CD14-positive monocyte (primary cell): ENCODE data around the gene CCDC112. TPM values are rescaled to one million over a fixed set of nuclear protein-coding genes. Genes with fewer than 3 reads are reported as not detected.

Source experiments
- DNase-seq, 3 donors: peaks; one replicate each; pipeline ENCODE4 v3.0.0-alpha.2; 2011 to 2022
- H2AFZ ChIP-seq: 2 replicates; pipeline ENCODE4 v1.6.0; 2012; ENCODE audit warnings: mild to moderate bottlenecking, low read depth, low read length, inconsistent platforms; ENCODE audit not compliant: insufficient read depth, poor library complexity, severe bottlenecking
- H3K27ac ChIP-seq, 2 donors: 1 replicate in 1 of 2; 2 replicates in 1 of 2; pipeline ENCODE4 v1.5.1; 2012 to 2013; ENCODE audit warnings: low read length in 2 of 2, control low read depth in 1 of 2, inconsistent platforms in 1 of 2, low read depth in 1 of 2, mild to moderate bottlenecking in 1 of 2
- H3K27me3 ChIP-seq, 2 donors: one replicate each; pipeline versions ENCODE4 v1.6.0 to v1.6.1; 2011 to 2013; ENCODE audit warnings: low read length in 2 of 2; ENCODE audit not compliant: control insufficient read depth in 2 of 2, insufficient read depth in 2 of 2
- H3K36me3 ChIP-seq, 2 donors: replicated peaks in 1 of 2; 1 replicate in 1 of 2; 2 replicates in 1 of 2; pipeline versions ENCODE4 v1.5.1 to v1.6.1; 2012 to 2013; ENCODE audit warnings: low read length in 2 of 2, control low read depth in 1 of 2, inconsistent platforms in 1 of 2, mild to moderate bottlenecking in 1 of 2; ENCODE audit not compliant: insufficient read depth in 2 of 2, control insufficient read depth in 1 of 2
- H3K4me1 ChIP-seq, 2 donors: 1 replicate in 1 of 2; 2 replicates in 1 of 2; pipeline versions ENCODE4 v1.5.1 to v1.6.1; 2012 to 2013; ENCODE audit warnings: low read length in 2 of 2, control low read depth in 1 of 2, inconsistent platforms in 1 of 2, mild to moderate bottlenecking in 1 of 2, moderate library complexity in 1 of 2; ENCODE audit not compliant: insufficient read depth in 2 of 2, control insufficient read depth in 1 of 2
- H3K4me2 ChIP-seq: replicated peaks from 2 replicates; pipeline ENCODE3; 2012; ENCODE audit warnings: low read length, moderate library complexity, mild to moderate bottlenecking; ENCODE audit not compliant: poor library complexity, severe bottlenecking; ENCODE audit errors: extremely low read depth
- H3K4me3 ChIP-seq, 3 experiments: fragments of 200-600 bp in 1 of 3; sonication (generic) in 1 of 3; replicated peaks in 1 of 3; 1 replicate in 2 of 3; 2 replicates in 1 of 3; pipeline ENCODE4 v1.5.1; 2011 to 2013; ENCODE audit warnings: low read length in 3 of 3, mild to moderate bottlenecking in 3 of 3, control low read depth in 2 of 3, low read depth in 2 of 3, inconsistent platforms in 1 of 3, moderate library complexity in 1 of 3
- H3K79me2 ChIP-seq: 2 replicates; pipeline ENCODE4 v1.6.0; 2012; ENCODE audit warnings: mild to moderate bottlenecking, control low read depth, inconsistent platforms, low read length, moderate library complexity; ENCODE audit not compliant: insufficient read depth
- H3K9ac ChIP-seq: 2 replicates; pipeline ENCODE4 v1.6.0; 2017; ENCODE audit warnings: low read length, mild to moderate bottlenecking; ENCODE audit not compliant: insufficient read depth, poor library complexity, severe bottlenecking
- H3K9me3 ChIP-seq, 2 donors: replicated peaks in 1 of 2; 1 replicate in 1 of 2; 2 replicates in 1 of 2; pipeline versions ENCODE4 v1.5.1 to v1.6.1; 2012 to 2013; ENCODE audit warnings: low read length in 2 of 2, control low read depth in 1 of 2; ENCODE audit not compliant: control insufficient read depth in 1 of 2, insufficient read depth in 1 of 2
- H4K20me1 ChIP-seq: 2 replicates; pipeline ENCODE4 v1.6.0; 2012; ENCODE audit warnings: mild to moderate bottlenecking, low read length, control low read depth, moderate library complexity; ENCODE audit not compliant: insufficient read depth
- H3K27ac Mint-ChIP-seq, 7 donors: one replicate each; pipeline ENCODE4 v1.8.0; 2020; ENCODE audit warnings: mild to moderate bottlenecking in 7 of 7, mixed read lengths in 7 of 7, moderate library complexity in 6 of 7, inconsistent platforms in 2 of 7
- H3K27me3 Mint-ChIP-seq, 3 donors: one replicate each; pipeline ENCODE4 v1.8.0; 2021 to 2022; ENCODE audit warnings: low read depth in 3 of 3, mild to moderate bottlenecking in 3 of 3, mixed read lengths in 3 of 3, moderate library complexity in 3 of 3, inconsistent platforms in 1 of 3
- H3K36me3 Mint-ChIP-seq, 2 donors: one replicate each; pipeline ENCODE4 v1.8.0; 2020; ENCODE audit warnings: mixed read lengths in 2 of 2, inconsistent platforms in 1 of 2, mild to moderate bottlenecking in 1 of 2
- H3K4me1 Mint-ChIP-seq: one replicate; pipeline ENCODE4 v1.8.0; 2020; ENCODE audit warnings: mild to moderate bottlenecking, mixed read lengths
- H3K4me3 Mint-ChIP-seq, 2 donors: one replicate each; pipeline ENCODE4 v1.8.0; 2020; ENCODE audit warnings: mild to moderate bottlenecking in 2 of 2, mixed read lengths in 2 of 2, moderate library complexity in 1 of 2
- H3K9me3 Mint-ChIP-seq, 7 donors: one replicate each; pipeline ENCODE4 v1.8.0; 2020 to 2022; ENCODE audit warnings: mixed read lengths in 7 of 7, mild to moderate bottlenecking in 6 of 7, moderate library complexity in 6 of 7, inconsistent platforms in 2 of 7
- CTCF ChIP-seq: fragments of 200-600 bp; IDR thresholded peaks from one replicate; pipeline ENCODE4 v1.8.0; 2022; ENCODE audit warnings: antibody characterized with exemption, mild to moderate bottlenecking
- WGBS: methylation state at CpG from one replicate; pipeline ENCODE4 v1.1.5; 2013; ENCODE audit warnings: missing lambda C conversion rate; ENCODE audit not compliant: insufficient coverage; 5-methylcytosine and 5-hydroxymethylcytosine counted together
- intact Hi-C, 2 donors: fragments of 100-400 bp; cut with micrococcal nuclease; formaldehyde crosslinking; loops; one replicate each; pipeline versions ENCODE4 v1.15.0 to v1.15.1; 2023
- polyA plus RNA-seq, 3 donors: library from polyadenylated mRNA; depleted of rRNA in 1 of 3; unstranded in 2 of 3; stranded (reverse) in 1 of 3; fragments of 300-500 nt in 2 of 3; fragments of >200 nt in 1 of 3; fragmentation: Illumina TruSeq in 2 of 3; gene quantifications; 1 replicate in 2 of 3; 2 replicates in 1 of 3; pipeline ENCODE4 v1.2.3, GENCODE V29; 2012 to 2021

Gene CCDC112
- polyA plus RNA-seq, 3 donors, result 4.3 to 6.2 (median 5.9) TPM

GRCh38 chr5:115342590-115343377 lies 46.3 kb upstream of the CCDC112 start:
- Histone ChIP-seq H3K27me3 (no peaks in the 10 kb centered on the region), H3K4me1 (no peaks in the 10 kb centered on the region), H3K9me3 (no peaks in the 10 kb centered on the region), H3K9ac (no peak overlapping the region), H3K4me2 (no peak overlapping the region), H4K20me1 (no peaks in the 10 kb centered on the region), H3K36me3 (no peaks in the 10 kb centered on the region), H2AFZ (no peak overlapping the region), H3K79me2 (no peaks in the 10 kb centered on the region), H3K27ac (no peak overlapping the region), H3K4me3 (no peak overlapping the region)
- no peaks in the 10 kb centered on the region for H3K4me1 Mint-ChIP-seq
- DNase-seq, result no peak
- H3K36me3 Mint-ChIP-seq, result no peaks in the 10 kb centered on the region
- intact Hi-C loops, result no loop called here
- no peak for TF ChIP-seq CTCF
- WGBS, result 100% methylated on average over 4 of the region's 6 CpGs
- peaks cover 0 to 9% (median 3%) of the 10 kb centered on the region in 7 donors for H3K9me3 Mint-ChIP-seq
- H3K27ac Mint-ChIP-seq, result no peak overlapping the region
- H3K27me3 Mint-ChIP-seq, result peaks cover 3 to 6% (median 5%) of the 10 kb centered on the region in 3 donors
- no peak overlapping the region for H3K4me3 Mint-ChIP-seq

- Mint-ChIP-seq H3K27me3 (peaks cover 3 to 6% (median 3%) of the 10 kb centered on the region in 3 donors), H3K4me1 (no peaks in the 10 kb centered on the region), H3K4me3 (no peak overlapping the region), H3K36me3 (no peaks in the 10 kb centered on the region), H3K27ac (no peak overlapping the region), H3K9me3 (peaks cover 0 to 6% (median 2%) of the 10 kb centered on the region in 7 donors)
- TF ChIP-seq CTCF, result no peak
- Histone ChIP-seq H4K20me1 (no peaks in the 10 kb centered on the region), H3K79me2 (no peaks in the 10 kb centered on the region), H3K27me3 (no peaks in the 10 kb centered on the region), H3K27ac (no peak overlapping the region), H3K36me3 (no peaks in the 10 kb centered on the region), H3K4me3 (no peak overlapping the region), H3K4me2 (no peak overlapping the region), H3K4me1 (no peaks in the 10 kb centered on the region), H3K9ac (no peak overlapping the region), H3K9me3 (no peaks in the 10 kb centered on the region), H2AFZ (no peak overlapping the region)
- WGBS, result 100% methylated on average over 2 of the region's 2 CpGs
- intact Hi-C loops, result no loop called here
- DNase-seq, result no peak
Measured at GRCh38 chr5:115341745-115342144, 45.3 kb upstream of the CCDC112 start.
